NK-92 (cell line): ENCODE measurements around the gene ACSS1.
"Not testable (repeated sequence)": the region's sequence is repeated elsewhere in the genome, so short reads cannot be mapped to it uniquely, and the experiment has no call there.

ENCODE experiments used
- DNase-seq: peaks from one replicate; lab custom pipeline; 2025; ENCODE audit not compliant: unreplicated experiment; lab: John Stamatoyannopoulos, UW

ACSS1 gene

DNA sequence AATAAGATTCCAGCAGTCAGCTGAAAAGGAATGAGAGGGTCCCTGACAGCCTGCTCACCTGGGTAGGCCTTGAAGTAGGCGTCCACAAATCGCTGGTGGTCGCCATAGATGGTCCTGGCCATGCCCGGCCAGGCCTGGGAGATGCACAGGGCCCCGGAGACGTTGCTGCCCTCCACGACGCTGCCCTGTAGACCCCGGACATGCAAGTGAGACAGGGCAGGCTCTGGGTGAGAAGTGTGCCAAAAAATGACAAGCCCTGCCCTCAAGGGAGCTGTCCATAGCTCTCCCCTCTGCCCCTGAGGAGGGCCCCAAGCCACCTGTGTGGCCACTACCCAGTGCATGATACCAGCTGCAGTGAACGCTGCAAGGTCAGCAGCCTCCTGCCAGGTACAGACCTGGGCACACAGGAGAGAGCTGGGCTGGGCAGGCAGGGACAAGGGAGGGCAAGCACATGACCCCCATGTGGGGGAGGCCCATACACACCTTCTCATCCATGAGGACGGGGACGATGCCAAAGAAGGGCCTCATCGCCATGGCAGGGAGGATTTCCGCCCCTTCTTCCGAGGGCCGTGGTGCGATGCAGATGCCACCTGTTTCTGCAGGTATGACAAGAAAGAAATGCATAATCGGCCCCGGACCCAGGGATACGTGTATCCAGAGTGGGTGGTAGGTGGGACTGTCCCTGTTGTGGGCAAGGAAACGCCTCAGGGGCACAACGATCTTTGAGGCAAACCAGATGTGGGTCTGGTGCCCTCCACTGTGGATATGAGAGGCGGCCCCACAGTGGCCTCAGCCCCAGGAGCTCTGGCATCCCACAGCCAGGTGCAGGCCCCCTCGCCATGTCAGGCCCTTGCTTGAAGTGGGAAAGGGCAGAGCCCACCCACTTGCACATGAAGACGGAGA, 44.2 kb downstream of the ACSS1 start:
- no peak for DNase-seq

DNA sequence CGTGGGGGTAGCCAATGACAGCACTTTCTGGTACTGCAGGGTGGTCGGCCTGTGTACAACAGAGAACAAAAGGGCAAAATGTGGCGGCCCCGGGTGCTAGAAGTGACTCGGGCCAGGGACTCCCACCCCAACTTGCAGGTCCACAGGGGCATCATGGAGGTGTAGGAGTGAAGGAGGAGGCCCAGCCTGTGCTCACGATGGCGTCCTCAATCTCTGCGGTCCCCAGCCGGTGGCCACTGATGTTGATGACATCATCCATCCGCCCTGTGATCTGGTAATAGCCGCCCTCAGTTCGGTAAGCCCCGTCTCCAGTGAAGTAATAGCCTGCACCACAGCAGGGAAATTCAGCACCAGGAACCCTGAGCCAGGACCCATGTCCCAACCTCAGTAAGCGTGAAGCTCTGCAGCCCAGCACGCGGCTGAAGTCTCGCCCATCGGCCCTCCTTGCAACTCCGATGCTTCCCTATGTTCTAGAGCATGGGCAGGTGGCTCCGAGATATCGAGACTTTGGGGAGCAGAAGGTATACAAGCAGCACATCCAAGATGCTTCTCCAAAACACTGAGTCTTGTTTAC, 45.2 kb downstream of the ACSS1 start:
- DNase-seq, result no peak

GRCh38 chr20:25011831-25012241, 46.1 kb downstream of the ACSS1 start:
- no peak for DNase-seq

GRCh38 chr20:25011261-25011660, 46.7 kb downstream of the ACSS1 start:
- no peak for DNase-seq

GRCh38 chr20:25009218-25010145, 48.5 kb downstream of the ACSS1 start:
- DNase-seq, result no peak

- no peak for DNase-seq
Measured at GRCh38 chr20:25008388-25009217, 49.3 kb downstream of the ACSS1 start.

DNA sequence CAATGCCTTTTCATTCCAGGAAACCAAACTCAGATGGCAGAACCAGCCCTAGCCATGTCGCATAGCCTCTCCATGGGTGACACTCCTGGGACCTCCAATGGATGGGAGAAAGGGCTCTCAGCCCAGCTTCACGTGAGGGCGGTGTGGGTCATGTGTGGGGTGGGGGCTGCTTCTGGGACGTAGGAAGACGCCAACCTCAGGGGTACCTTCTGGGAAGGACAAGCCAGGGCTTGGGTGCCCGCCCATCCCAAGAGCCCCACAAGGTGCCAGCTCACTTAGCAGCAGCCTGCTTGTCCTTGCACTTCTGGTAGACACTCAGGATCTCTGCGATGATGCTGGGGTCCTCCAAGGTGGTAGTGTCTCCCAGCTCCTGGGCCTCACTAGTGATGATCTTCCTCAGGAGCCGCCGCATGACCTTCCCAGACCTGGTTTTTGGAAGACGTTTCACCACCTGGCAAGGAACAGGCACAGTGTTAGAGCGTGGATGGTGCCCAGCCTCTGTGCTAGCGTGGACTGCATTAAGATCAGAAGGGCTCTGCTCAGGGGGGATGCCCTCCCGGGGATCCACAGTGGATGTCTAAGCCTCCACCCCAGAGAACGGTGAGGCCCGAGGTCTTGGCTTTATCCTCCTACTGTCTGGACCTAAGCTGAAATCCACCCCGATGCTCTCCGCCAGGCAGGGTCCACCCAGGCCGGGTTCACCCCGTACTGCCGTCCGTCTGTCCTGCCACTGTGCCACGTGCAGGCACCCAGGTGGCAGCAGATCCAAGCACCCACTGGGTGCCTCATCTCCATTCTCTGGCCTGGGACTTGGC, 50.2 kb downstream of the ACSS1 start:
- no peak for DNase-seq

- DNase-seq, result no peak
Measured at GRCh38 chr20:25006431-25007167, 51.3 kb downstream of the ACSS1 start.

GRCh38 chr20:25005661-25006060, 52.3 kb downstream of the ACSS1 start:
- no peak for DNase-seq

DNA sequence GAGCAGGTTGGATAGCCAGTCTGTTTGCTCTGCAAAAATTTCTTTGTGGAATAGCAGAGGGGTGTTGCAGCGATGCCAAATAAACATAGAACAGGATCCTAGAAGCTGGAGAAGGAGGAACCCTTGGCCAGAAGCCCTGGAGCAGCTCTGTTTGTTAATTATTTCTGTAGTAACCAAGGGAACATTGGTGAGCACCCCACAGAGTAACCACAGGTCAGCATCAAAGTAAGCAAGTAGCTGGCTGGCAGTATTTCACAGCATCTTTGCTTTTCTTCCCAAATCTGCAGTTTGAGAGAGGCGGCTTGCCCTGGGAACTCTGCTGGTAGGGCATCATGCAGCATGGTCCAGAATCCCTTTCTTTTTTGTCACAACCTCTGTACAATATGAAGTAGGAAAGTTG, 52.7 kb downstream of the ACSS1 start:
- no peak for DNase-seq

GRCh38 chr20:25003002-25003401, 54.9 kb downstream of the ACSS1 start:
- no peak for DNase-seq

DNA sequence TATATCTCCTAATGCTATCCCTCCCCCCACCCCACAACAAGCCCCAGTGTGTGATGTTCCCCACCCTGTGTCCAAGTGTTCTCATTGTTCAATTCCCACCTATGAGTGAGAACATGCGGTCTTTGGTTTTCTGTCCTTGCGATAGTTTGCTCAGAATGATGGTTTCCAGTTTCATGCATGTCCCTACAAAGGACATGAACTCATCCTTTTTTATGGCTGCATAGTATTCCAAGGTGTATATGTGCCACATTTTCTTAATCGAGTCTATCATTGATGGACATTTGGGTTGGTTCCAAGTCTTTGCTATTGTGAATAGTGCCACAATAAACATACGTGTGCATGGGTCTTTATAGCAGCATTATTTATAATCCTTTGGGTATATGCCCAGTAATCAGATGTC, 56.6 kb downstream of the ACSS1 start:
- DNase-seq, result not testable (repeated sequence)

DNA sequence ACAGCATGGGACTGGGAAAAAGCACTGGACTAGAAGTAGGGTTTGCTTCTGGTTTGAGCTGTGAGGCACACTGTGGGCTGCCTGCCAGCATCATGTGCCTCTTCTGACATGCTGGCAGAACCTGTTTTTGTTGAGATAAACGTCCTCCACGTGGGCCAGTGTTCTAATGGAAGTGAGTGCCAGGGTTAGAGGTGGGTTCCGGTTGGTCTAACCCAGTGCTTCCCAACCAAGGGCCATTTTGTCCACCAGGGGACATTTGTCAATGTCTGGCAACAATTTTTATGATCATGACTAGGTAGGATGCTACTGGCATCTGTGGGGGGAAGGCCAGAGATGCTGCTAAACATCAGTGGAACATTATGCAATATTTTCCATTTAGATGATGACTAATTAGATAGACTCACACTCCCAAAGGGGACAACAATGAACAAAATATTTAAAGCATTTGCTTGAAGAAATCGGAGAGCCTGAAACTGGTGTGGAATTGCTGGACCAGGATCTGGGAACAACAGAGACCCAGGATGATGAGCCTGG, 57.6 kb downstream of the ACSS1 start:
- DNase-seq, result no peak

GRCh38 chr20:24999568-24999967, 58.4 kb downstream of the ACSS1 start:
- no peak for DNase-seq

GRCh38 chr20:24998631-24999445, 59.1 kb downstream of the ACSS1 start:
- no peak for DNase-seq

- DNase-seq, result no peak
Measured at GRCh38 chr20:24998121-24998520, 59.8 kb downstream of the ACSS1 start.

GRCh38 chr20:24996449-24997377, 61.2 kb downstream of the ACSS1 start:
- DNase-seq, result no peak
